ENCODE data around the gene USP47. TPM values are rescaled to one million over a fixed set of nuclear protein-coding genes. Genes with fewer than 3 reads are reported as not detected.

USP47 gene
- total and polyA plus RNA-seq, 2 of the 13 experiments (the other 11 are each of a cell fraction or from before 2014, with no cell fraction given): 12.2 to 52.7 TPM

- no peak for TF ChIP-seq ZNF609 (CRISPR knock-in tag; IDR thresholded peaks at IDR 0.05; ENCODE audit: borderline replicate concordance)
- TF ChIP-seq MIER2 (CRISPR knock-in tag; IDR thresholded peaks at IDR 0.05): no peak
- TF ChIP-seq, protein P1, sequence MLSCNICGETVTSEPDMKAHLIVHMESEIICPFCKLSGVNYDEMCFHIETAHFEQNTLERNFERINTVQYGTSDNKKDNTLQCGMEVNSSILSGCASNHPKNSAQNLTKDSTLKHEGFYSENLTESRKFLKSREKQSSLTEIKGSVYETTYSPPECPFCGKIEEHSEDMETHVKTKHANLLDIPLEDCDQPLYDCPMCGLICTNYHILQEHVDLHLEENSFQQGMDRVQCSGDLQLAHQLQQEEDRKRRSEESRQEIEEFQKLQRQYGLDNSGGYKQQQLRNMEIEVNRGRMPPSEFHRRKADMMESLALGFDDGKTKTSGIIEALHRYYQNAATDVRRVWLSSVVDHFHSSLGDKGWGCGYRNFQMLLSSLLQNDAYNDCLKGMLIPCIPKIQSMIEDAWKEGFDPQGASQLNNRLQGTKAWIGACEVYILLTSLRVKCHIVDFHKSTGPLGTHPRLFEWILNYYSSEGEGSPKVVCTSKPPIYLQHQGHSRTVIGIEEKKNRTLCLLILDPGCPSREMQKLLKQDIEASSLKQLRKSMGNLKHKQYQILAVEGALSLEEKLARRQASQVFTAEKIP (CRISPR knock-in tag; IDR thresholded peaks at IDR 0.05; ENCODE audit: borderline replicate concordance): no peak
- no peak for TF ChIP-seq ZFP36L2 (CRISPR knock-in tag; IDR thresholded peaks at IDR 0.05)
- no peak for TF ChIP-seq TCF12 (IDR thresholded peaks at IDR 0.05)
- TF ChIP-seq TCF12 (CRISPR knock-in tag; IDR thresholded peaks at IDR 0.05): peak; percentile 77
- TF ChIP-seq TBL1XR1 (IDR thresholded peaks at IDR 0.05; ENCODE audit: borderline replicate concordance, low read length, partially characterized antibody): no peak
- TF ChIP-seq ZMYM4 (CRISPR knock-in tag; IDR thresholded peaks at IDR 0.05): peak; percentile 91
- TF ChIP-seq POGZ (CRISPR knock-in tag; IDR thresholded peaks at IDR 0.05): peak; percentile 87
- no peak for TF ChIP-seq ATM (IDR thresholded peaks at IDR 0.05; ENCODE audit: borderline replicate concordance)
- no peak for TF ChIP-seq FOXP1 (IDR thresholded peaks at IDR 0.05)
- TF ChIP-seq FOXP1 (CRISPR knock-in tag; IDR thresholded peaks at IDR 0.05): peak; percentile 9; the same call in 1 of the 2 replicates
- TF ChIP-seq ZNF263 (CRISPR knock-in tag; IDR thresholded peaks at IDR 0.05): no peak
- TF ChIP-seq ZSCAN21 (CRISPR knock-in tag; IDR thresholded peaks at IDR 0.05; ENCODE audit: borderline replicate concordance): peak; percentile 78
- TF ChIP-seq ZNF44 (CRISPR knock-in tag; IDR thresholded peaks at IDR 0.05): no peak
- TF ChIP-seq ETS1 (CRISPR knock-in tag; IDR thresholded peaks at IDR 0.05): peak; percentile 24; the same call in 1 of the 2 replicates
- TF ChIP-seq SIX1 (CRISPR knock-in tag; IDR thresholded peaks at IDR 0.05; ENCODE audit: borderline replicate concordance): no peak
- no peak for TF ChIP-seq KLF12 (CRISPR knock-in tag; IDR thresholded peaks at IDR 0.05; ENCODE audit: borderline replicate concordance)
- TF ChIP-seq NR2F6 (IDR thresholded peaks at IDR 0.05): no peak
- TF ChIP-seq NR2F6 (CRISPR knock-in tag; IDR thresholded peaks at IDR 0.05): no peak
- 0 out of 2 replicates have a peak, but pooled peaks have one; percentile 59 for TF ChIP-seq ZNF577 (CRISPR knock-in tag; IDR thresholded peaks at IDR 0.05; ENCODE audit: borderline replicate concordance, low read depth)
- TF ChIP-seq MEIS2 (CRISPR knock-in tag; IDR thresholded peaks at IDR 0.05): no peak
- peak; percentile 65; the same call in 1 of the 2 replicates for TF ChIP-seq FOXC1 (CRISPR knock-in tag; IDR thresholded peaks at IDR 0.05; ENCODE audit: borderline replicate concordance)
- TF ChIP-seq RNF2 (conservative IDR thresholded peaks at IDR 0.05; ENCODE audit: low read depth): 0 out of 2 replicates have a peak, but pooled peaks have one; percentile 35
- no peak for TF ChIP-seq ZNF720 (CRISPR knock-in tag; IDR thresholded peaks at IDR 0.05)
- no peak for TF ChIP-seq ATF1 (CRISPR knock-in tag; IDR thresholded peaks at IDR 0.05)
Observed at GRCh38 chr11:11841723-11842420, at the start of gene USP47 (continued).
